GM11168 (cell line): ENCODE measurements around the gene CHD3.

Source experiments
- in situ Hi-C: fragments of 300-500 bp; cut with MboI; formaldehyde crosslinking; loops from one replicate; pipeline ENCODE4 v1.12.0; 2022; ENCODE audit warnings: low sequenced_read_pairs; ENCODE audit not compliant: unreplicated experiment

Gene CHD3

DNA sequence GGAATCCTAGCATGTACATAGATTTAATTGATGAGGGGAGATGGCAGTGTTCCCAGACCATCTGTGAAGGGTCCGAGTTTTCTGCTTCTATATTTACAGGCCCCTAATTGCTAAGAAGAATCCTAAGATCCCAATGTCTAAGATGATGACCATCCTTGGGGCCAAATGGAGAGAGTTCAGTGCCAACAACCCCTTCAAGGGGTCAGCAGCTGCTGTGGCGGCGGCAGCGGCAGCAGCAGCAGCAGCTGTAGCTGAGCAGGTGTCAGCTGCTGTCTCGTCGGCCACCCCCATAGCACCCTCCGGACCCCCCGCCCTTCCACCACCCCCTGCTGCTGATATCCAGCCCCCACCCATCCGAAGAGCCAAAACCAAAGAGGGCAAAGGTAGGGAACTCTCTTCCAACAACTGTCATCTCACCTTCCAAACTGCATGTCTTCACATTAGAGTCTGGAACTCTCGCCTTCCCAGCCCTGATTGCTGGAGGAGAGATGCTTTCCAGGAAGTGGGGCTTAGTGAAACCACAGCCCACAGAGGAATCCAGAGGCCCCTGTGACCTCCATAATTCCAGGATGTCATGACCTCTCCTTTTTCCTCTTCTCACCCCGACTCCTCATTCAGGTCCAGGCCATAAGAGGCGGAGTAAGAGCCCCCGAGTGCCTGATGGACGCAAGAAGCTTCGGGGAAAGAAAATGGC is 4.7 kb downstream of the CHD3 start:
- in situ Hi-C loops: no loop called here

- in situ Hi-C loops: no loop called here
These were observed 5.6 kb downstream of the CHD3 start for GRCh38 chr17:7894226-7894625.

DNA sequence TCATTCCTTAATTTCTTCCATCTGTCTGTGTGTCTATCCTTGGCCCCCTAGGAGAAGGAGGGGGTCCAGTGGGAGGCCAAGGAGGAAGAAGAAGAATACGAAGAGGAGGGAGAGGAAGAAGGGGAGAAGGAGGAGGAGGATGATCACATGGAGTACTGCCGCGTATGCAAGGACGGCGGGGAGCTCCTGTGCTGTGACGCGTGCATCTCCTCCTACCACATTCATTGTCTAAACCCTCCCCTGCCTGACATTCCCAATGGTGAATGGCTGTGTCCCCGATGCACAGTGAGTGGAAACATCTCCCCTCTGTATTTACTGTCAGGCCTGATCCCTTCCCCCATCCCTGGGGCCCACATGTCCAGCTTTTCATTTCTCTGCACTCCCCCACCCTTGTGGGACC is 6.3 kb downstream of the CHD3 start:
- in situ Hi-C loops: no loop called here

DNA sequence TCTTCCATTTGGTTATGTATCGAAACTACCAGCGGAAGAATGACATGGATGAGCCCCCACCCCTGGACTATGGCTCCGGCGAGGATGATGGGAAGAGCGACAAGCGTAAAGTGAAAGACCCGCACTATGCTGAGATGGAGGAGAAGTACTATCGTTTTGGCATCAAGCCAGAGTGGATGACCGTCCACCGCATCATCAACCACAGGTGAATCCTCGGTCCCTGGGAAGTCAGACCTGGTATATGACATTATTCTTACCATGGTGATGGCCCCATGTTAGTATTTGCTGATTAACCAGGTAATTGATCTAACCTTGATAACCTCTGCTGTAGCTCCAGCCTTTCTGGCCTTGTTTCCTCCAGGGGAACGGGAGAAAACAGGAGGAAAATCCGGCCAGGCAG is 8.5 kb downstream of the CHD3 start:
- in situ Hi-C loops: no loop called here

DNA sequence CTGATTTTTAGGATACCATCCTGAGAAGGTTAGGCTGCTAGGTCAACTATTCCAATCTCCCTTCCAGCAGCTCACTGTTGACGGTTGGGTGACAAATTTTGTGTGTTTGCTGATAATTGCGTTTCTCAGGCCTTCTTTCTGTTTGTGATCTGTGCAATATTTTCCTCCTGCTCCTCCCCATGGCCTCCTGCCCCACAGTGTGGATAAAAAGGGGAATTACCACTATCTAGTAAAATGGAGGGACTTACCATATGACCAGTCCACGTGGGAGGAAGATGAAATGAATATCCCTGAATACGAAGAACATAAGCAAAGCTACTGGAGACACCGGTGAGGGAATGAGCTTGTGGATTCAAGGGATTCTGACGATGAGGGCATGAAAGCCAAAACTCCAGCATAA is 9.2 kb downstream of the CHD3 start:
- in situ Hi-C loops: no loop called here

DNA sequence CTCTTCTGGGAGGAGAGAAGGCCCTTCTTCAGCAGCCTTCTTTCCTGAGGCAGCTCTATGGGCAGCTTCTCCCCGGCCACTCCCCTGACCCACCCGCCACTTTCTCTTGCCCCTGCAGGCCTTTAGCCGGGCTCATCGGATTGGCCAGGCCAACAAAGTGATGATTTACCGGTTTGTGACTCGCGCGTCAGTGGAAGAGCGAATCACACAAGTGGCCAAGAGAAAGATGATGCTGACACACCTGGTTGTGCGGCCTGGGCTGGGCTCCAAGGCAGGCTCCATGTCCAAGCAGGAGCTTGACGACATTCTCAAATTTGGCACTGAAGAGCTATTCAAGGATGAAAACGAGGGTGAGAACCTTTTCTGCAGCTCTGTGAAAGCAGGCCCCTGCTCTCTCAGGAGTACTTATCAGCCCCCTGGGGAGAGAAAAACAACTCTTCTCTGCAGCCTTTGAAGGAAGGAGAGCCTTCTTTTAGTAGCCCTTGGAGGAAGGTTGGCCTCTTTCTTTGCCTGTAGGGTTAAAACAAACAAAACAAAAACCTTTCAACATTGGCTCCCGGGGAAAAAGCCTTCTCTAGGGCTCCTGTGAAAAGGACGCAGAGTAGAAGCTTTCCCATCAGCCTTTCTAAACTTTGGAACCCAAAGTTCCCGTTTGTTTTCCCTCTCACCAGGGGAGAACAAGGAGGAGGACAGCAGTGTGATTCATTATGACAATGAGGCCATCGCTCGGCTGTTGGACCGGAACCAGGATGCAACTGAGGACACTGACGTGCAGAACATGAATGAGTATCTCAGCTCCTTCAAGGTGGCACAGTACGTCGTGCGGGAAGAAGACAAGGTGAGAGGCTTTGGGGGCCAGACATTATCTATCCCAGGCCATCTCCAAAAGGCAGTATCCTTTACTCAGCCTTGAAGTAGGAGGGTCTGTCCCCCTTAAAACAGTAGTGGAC is 14.8 kb downstream of the CHD3 start:
- in situ Hi-C loops: no loop called here

DNA sequence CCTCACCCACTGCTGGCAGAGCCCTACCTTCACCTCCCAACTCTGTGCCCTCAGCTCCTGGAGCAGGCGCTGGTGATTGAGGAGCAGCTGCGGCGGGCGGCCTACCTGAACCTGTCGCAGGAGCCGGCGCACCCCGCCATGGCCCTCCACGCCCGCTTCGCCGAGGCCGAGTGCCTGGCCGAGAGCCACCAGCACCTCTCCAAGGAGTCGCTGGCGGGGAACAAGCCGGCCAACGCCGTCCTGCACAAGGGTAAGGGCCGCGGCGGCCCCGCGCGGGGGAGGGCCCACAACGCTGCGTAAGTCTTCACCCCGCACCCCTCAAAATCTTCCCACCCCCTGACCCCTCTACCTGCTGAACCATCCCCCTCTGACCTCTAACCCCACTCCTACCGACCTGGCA is 20.5 kb downstream of the CHD3 start:
- in situ Hi-C loops: loop anchor here (5.0 kb wide), 1 partner anchor 78 kb away; no protein-coding TSS in a partner anchor

- in situ Hi-C loops: loop anchor here (10.0 kb wide), 1 partner anchor 135 kb away; no protein-coding TSS in a partner anchor
These were observed 21.7 kb downstream of the CHD3 start for GRCh38 chr17:7910281-7910680.

DNA sequence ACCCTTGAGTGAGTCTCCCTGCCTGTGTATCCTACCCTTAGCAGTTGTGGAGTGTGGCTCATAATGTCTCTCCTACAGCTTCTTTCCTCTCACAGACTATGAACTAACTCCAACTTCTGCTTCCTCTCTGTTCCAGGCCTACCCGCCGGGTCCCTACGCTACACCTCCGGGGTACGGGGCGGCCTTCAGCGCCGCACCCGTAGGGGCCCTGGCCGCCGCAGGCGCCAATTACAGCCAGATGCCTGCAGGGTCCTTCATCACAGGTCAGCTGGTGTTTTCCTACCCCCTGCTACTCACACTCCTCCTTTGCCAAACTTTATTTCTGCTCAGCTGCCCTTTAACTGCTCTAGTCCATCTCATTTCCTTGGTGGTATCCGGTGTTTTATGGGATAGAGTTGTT is 22.1 kb downstream of the CHD3 start:
- in situ Hi-C loops: loop anchor here (10.0 kb wide), 1 partner anchor 134 kb away; no protein-coding TSS in a partner anchor

- in situ Hi-C loops: loop anchor here (10.0 kb wide), 1 partner anchor 134 kb away; no protein-coding TSS in a partner anchor
These were observed 22.5 kb downstream of the CHD3 start for GRCh38 chr17:7911116-7911515.

- in situ Hi-C loops: loop anchor here (10.0 kb wide), 1 partner anchor 132 kb away; no protein-coding TSS in a partner anchor
These were observed 24.4 kb downstream of the CHD3 start for GRCh38 chr17:7912927-7913524.

DNA sequence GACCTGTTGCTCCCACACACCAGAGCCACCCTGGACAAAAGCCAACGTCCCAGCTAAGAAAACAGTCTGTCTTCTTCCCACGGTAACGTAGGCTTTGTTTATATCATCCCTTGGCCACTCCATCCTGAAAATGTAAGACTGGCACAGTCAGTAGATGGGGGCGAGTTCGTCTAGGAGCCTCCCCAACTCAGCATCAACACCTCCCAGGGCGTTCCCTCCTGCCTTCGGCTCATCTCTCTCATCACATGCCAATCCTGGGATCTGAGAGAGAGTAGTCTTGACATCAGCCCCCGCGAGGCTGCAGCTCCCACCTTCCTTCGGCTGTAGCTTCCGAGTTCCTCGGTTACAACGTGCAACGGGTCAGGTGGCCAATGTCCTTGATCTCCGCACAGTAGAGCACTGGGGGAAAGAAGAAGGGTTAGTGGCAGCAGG is 26.6 kb downstream of the CHD3 start:
- in situ Hi-C loops: loop anchor here (10.0 kb wide), 1 partner anchor 130 kb away; no protein-coding TSS in a partner anchor

GRCh38 chr17:7915611-7916384 is 27.2 kb downstream of the CHD3 start, which contains the start of gene RNF227:
RNF227 (minus strand) TSS chr17:7916289; CDS start chr17:7916195, 94 bp downstream.
- in situ Hi-C loops: loop anchor here (10.0 kb wide), 1 partner anchor 129 kb away; no protein-coding TSS in a partner anchor

- in situ Hi-C loops: loop anchor here (10.0 kb wide), 1 partner anchor 128 kb away; no protein-coding TSS in a partner anchor
These were observed 27.7 kb downstream of the CHD3 start for GRCh38 chr17:7916385-7916682.

GRCh38 chr17:7916808-7917207 is 28.2 kb downstream of the CHD3 start:
- in situ Hi-C loops: loop anchor here (10.0 kb wide), 1 partner anchor 128 kb away; no protein-coding TSS in a partner anchor

DNA sequence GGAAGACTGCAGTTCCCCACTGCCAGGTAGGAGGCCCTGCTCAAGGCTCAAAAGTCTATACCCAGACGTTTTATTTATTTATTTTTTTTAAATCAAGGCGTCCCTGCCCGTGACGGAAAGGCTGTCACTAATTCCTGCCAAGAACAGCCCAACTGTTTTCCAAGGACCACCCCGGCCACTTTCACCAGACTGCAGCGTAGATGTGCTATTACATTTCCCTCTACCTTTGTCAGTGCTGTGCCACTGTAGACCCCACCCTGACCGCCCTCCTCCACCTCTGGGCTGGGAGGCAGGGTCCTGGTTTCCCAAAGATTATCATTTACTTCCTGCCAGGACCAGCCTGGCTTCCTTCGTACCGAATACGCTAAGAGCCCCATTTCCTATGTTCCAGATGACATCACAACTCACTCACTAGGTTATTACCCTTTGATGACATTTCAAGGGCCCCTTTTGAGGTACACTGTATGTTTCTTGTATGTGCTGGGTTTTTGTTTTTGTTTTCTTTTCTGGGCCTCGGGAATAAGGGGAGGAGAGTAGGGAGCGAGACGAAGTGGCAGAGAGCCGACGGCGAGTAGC is 33.8 kb downstream of the CHD3 start:
- in situ Hi-C loops: no loop called here

GRCh38 chr17:7922845-7923628 is 34.4 kb downstream of the CHD3 start:
- in situ Hi-C loops: no loop called here

DNA sequence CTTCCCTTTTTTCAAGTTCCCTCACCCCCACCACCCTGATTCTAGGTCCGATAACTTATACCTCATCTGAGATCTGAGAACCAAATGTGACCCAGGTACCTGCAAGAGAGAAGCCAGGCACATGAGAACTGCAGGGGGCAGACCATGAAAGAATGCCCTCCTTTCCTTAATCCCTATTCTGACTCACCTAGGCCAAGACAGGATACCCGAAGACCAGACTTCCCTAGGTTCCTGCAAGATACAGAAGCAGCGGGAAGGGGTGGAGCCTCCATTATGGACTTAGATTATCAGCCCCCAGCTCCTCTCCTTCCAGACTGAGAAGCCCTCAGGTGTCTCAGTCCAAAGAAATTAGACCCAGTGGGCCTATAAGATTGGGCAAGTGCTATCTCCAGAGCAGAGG is 39.0 kb downstream of the CHD3 start:
- in situ Hi-C loops: no loop called here
